SK-N-SH treated with all-trans-retinoic acid at 6 μM for 48 hours (cell line): ENCODE measurements around the gene RAB25.

ENCODE experiments used
- GLIS3 ChIP-seq: fragments of 250-450 bp; sonication (Bioruptor Pico); IDR thresholded peaks from 2 replicates; pipeline ENCODE4 v1.5.0; 2020; ENCODE audit warnings: mild to moderate bottlenecking, moderate library complexity
- PPARA ChIP-seq: fragments of 250-450 bp; sonication (Bioruptor Pico); IDR thresholded peaks from 2 replicates; pipeline ENCODE4 v1.5.0; 2020; ENCODE audit warnings: mild to moderate bottlenecking, borderline replicate concordance
- RARB ChIP-seq: fragments of 250-450 bp; sonication (Bioruptor Pico); IDR thresholded peaks from 2 replicates; pipeline ENCODE4 v1.8.0; 2021; ENCODE audit warnings: mild to moderate bottlenecking, moderate library complexity
- TSHZ2 ChIP-seq: fragments of 250-450 bp; sonication (Bioruptor Pico); IDR thresholded peaks from 2 replicates; pipeline ENCODE4 v1.5.0; 2020; ENCODE audit warnings: mild to moderate bottlenecking, moderate library complexity
- ZFP3 ChIP-seq: fragments of 250-450 bp; sonication (Bioruptor Pico); IDR thresholded peaks from 2 replicates; pipeline ENCODE4 v1.5.0; 2020; ENCODE audit warnings: mild to moderate bottlenecking, moderate library complexity
- ZNF565 ChIP-seq: fragments of 450-650 bp; formaldehyde crosslinking; conservative IDR thresholded peaks from 2 replicates; pipeline ENCODE4 v1.5.0; 2020; ENCODE audit warnings: low read depth, mild to moderate bottlenecking, moderate library complexity
- TF ChIP-seq, protein P1 (sequence below): fragments of 250-450 bp; sonication (Bioruptor Pico); IDR thresholded peaks from 2 replicates; pipeline ENCODE4 v1.5.1; 2021; ENCODE audit warnings: mild to moderate bottlenecking, moderate library complexity

GRCh38 chr1:156019946-156020292 lies 41.0 kb upstream of the RAB25 start:
- TF ChIP-seq, protein P1, sequence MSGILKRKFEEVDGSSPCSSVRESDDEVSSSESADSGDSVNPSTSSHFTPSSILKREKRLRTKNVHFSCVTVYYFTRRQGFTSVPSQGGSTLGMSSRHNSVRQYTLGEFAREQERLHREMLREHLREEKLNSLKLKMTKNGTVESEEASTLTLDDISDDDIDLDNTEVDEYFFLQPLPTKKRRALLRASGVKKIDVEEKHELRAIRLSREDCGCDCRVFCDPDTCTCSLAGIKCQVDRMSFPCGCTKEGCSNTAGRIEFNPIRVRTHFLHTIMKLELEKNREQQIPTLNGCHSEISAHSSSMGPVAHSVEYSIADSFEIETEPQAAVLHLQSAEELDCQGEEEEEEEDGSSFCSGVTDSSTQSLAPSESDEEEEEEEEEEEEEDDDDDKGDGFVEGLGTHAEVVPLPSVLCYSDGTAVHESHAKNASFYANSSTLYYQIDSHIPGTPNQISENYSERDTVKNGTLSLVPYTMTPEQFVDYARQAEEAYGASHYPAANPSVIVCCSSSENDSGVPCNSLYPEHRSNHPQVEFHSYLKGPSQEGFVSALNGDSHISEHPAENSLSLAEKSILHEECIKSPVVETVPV (CRISPR knock-in tag) = no peak
- TF ChIP-seq PPARA (CRISPR knock-in tag) (no peak), ZFP3 (CRISPR knock-in tag) (no peak), TSHZ2 (CRISPR knock-in tag) (no peak), GLIS3 (CRISPR knock-in tag) (no peak), ZNF565 (CRISPR knock-in tag) (no peak), RARB (CRISPR knock-in tag) (no peak)
